Measurements from ENCODE around the gene PIGT. TPM values are rescaled to one million over a fixed set of nuclear protein-coding genes. Genes with fewer than 3 reads are reported as not detected.

Gene PIGT
- total RNA-seq: 45.5 TPM

DNA sequence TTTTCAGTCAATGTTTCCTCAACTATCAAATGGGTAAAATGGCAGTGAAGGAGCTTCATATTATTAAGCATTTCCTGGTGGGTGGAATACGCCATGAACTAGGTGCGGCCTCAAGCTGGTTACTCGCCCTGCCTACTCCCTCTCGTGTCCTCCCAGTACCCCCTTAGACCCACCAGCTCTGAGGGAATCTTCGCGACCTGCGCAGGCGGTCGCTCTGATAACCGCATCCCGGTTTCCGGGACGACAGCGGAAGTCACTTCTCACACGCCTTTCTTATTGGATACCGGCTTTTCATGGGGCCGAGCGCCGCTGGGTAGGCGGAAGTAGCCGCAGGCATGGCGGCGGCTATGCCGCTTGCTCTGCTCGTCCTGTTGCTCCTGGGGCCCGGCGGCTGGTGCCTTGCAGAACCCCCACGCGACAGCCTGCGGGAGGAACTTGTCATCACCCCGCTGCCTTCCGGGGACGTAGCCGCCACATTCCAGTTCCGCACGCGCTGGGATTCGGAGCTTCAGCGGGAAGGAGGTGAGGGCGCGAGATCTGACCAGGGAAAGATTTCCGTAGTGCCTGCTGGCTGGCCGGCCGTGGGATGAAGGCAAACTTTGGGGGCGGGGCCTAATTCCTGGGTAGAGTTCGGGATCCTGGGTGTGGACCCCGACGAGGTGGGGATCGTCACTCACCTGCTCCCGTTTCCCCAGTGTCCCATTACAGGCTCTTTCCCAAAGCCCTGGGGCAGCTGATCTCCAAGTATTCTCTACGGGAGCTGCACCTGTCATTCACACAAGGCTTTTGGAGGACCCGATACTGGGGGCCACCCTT is at the start of gene PIGT:
Gene PIGT (plus strand): TSS at position 320 of the 816 bp plus-strand sequence. CDS start 16 bp downstream, at position 336.

GRCh38 chr20:45378191-45378590 is 37.8 kb upstream of the PIGT start, which contains the start of gene TP53TG5:
TP53TG5 (minus strand) TSS chr20:45378325; CDS start chr20:45378236, 89 bp downstream.

DNA sequence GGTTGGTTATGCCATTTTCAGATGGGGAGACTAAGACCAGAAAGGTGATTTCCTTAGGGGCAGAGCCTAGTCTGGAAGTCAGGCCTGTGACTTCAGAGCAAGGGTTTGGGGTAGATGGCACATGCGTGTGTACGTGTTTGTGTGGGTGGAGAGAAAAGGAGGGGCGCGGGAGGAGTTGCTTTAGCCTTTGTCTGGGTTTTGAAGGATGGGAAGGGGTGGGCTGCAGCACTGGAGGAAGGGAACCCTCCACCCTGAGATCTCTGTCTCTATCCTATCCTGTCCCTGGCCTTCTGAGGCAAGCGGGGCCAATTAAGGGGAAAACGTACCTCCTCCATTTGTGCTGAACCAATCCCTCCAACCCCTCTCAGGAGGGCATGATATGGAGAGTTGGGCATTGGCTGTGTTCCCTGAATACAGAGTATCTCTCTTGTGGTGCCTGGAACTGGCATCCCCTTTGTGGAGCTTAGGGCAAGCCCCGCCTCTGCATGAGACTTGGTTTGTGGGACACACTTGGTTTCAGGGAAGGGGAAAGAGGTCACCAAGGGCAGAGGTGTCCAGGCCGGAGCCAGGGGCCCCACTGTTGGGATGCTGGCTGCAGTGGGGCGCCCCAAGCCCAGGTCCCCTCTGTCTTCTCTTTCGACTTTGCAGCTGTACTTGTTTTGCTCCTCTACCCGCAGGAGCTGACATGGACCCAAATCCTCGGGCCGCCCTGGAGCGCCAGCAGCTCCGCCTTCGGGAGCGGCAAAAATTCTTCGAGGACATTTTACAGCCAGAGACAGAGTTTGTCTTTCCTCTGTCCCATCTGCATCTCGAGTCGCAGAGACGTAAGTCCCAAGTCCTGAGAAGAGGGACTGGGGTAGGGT is 7.9 kb upstream of the PIGT start, which contains the start of gene DBNDD2:
Gene DBNDD2 (plus strand): TSS at position 507 of the 863 bp plus-strand sequence. CDS start 179 bp downstream, at position 686.

DNA sequence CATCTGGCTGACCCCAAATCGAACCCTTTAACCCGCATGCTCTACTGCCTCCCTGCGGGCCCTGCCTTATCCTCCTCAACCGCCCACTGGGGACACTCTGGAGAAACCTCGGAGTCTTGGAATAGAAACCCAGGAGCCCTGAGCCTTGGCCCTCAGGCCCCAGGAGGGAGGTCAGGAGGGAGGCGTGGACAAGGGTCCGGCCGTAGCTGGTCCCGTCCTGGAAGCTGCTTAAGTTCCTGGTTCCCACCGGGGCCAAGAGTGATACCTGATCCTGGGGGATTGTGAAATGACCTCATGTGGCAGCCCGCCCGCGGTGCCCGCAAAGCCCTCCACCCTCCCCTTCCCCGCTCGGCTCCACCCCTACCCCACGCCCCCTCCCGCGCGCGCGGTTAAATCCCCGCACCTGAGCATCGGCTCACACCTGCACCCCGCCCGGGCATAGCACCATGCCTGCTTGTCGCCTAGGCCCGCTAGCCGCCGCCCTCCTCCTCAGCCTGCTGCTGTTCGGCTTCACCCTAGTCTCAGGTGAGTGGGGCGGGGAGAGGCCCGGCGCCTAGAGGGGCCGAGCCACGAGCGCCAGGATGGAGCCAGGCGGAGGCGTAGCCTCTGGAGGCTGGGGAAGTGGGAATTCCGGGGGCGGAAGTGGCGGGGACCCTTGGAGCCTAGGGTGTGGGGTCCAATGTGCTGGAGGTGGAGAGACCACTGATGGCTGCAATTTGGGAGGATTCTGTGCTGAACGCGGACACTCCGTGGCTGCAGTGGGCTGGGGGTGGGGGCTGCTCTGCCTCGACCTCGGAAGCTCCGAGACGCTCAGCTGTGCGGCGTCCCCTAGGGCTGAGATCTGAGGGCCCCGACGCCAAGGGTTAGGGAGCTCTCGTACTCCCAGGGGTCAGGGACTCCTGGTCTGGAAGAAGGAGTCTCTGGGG is 53.7 kb downstream of the PIGT start, which contains the start of gene WFDC2:
Gene WFDC2 (plus strand): TSS at position 418 of the 926 bp plus-strand sequence. CDS start 29 bp downstream, at position 447.

Small RNAs within 50 kb of the gene (small RNA-seq; reads per million reads assigned to genes)
- not detected for gene MIR6812 (ENCODE audit: low replicate concordance)

Other genes starting within 250 kb of the PIGT start
- gene PI3, start 241.2 kb upstream of the PIGT start, total RNA-seq: not detected
- gene SEMG1, start 209.1 kb upstream of the PIGT start, total RNA-seq: not detected
- 0.06 TPM for gene SEMG2, start 194.8 kb upstream of the PIGT start, total RNA-seq
- 2.8 TPM for gene SLPI, start 161.6 kb upstream of the PIGT start, total RNA-seq
- not detected for gene RBPJL, start 109.3 kb upstream of the PIGT start, total RNA-seq
- 0.99 TPM for gene MATN4, start 107.8 kb upstream of the PIGT start, total RNA-seq
- 122 TPM for gene SDC4, start 67.7 kb upstream of the PIGT start, total RNA-seq
- gene SYS1, start 53.0 kb upstream of the PIGT start, total RNA-seq: 25.3 TPM
- gene TP53TG5, start 37.8 kb upstream of the PIGT start, total RNA-seq: 0.12 TPM
- gene DBNDD2, start 7.9 kb upstream of the PIGT start, total RNA-seq: 12.9 TPM
- gene WFDC2, start 53.6 kb downstream of the PIGT start, total RNA-seq: 77.5 TPM
- gene SPINT3, start 99.5 kb downstream of the PIGT start, total RNA-seq: not detected
- not detected for gene WFDC6, start 123.3 kb downstream of the PIGT start, total RNA-seq
- not detected for gene EPPIN, start 131.3 kb downstream of the PIGT start, total RNA-seq
- gene WFDC8, start 163.1 kb downstream of the PIGT start, total RNA-seq: not detected
- not detected for gene WFDC10A, start 213.6 kb downstream of the PIGT start, total RNA-seq
- not detected for gene WFDC9, start 215.1 kb downstream of the PIGT start, total RNA-seq

Data from metanephros (tissue), 2 donors.